HG03439 (cell line): ENCODE results near the gene CFAP141.
A peak's percentile ranks its signal among the peaks of the same experiment; 100 is the strongest.

Experiments used
- ATAC-seq: cut with Tn5 transposase; IDR thresholded peaks from one replicate; pipeline ENCODE4 v1.9.1; 2021; ENCODE audit warnings: mild to moderate bottlenecking, moderate library complexity; ENCODE audit not compliant: unreplicated experiment

Gene CFAP141

GRCh38 chr1:154171880-154172279 is 34.3 kb downstream of the CFAP141 start:
- no peak for ATAC-seq

- ATAC-seq, result no peak
Measured at GRCh38 chr1:154171223-154171583, 34.9 kb downstream of the CFAP141 start.

DNA sequence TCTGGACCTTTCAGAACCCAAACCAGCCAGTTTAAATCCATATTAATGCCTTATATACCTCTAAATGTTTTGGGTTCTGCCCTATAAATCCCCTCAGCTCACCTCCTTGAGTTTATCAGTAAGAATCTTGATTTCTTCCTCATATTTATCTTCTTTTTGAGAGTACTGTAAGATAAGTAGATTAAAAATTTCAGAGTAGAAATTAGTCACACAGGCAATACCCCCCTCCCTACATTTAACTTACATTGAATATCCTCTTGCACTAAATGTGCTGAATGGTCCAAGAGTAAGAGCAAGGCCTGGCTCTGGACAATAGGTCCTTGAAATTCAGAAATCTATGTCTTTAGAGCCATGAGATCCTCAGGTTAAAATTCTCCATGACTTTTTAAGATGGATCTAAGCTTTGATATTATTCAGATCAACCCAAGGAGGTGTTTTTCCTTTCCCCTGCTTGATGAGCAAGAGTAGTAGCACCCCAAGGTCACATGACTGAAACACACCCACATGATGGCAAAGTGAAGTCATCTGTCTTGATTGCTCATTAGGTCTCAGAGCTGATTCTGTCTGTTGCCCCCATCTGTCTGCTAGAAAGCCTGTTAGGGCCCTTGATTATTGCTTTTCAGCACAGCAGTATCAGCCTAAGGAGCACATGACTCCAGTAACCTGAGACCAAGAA is 35.4 kb downstream of the CFAP141 start:
- no peak for ATAC-seq

GRCh38 chr1:154167461-154167860 is 38.7 kb downstream of the CFAP141 start:
- ATAC-seq, result no peak

GRCh38 chr1:154166207-154166606 is 39.9 kb downstream of the CFAP141 start:
- no peak for ATAC-seq

DNA sequence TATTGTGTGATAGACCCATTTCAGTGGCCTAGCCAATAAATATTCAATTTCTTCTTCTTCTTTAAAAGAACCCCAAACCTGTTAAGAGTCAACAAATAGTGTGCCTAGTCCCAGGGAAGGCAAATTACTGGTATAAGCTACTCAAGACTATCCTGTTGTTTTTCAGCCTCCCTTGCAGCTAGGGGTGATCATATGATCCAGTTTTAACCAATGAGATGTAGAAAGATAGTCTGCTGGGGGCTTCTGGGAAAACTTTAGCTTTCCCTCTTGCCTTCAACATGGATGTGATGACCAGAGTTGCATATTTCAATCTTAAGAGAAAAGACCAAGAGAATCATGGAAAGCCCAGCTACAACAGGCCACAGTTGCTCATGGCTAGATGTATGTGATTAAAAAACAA is 46.6 kb downstream of the CFAP141 start:
- no peak for ATAC-seq

DNA sequence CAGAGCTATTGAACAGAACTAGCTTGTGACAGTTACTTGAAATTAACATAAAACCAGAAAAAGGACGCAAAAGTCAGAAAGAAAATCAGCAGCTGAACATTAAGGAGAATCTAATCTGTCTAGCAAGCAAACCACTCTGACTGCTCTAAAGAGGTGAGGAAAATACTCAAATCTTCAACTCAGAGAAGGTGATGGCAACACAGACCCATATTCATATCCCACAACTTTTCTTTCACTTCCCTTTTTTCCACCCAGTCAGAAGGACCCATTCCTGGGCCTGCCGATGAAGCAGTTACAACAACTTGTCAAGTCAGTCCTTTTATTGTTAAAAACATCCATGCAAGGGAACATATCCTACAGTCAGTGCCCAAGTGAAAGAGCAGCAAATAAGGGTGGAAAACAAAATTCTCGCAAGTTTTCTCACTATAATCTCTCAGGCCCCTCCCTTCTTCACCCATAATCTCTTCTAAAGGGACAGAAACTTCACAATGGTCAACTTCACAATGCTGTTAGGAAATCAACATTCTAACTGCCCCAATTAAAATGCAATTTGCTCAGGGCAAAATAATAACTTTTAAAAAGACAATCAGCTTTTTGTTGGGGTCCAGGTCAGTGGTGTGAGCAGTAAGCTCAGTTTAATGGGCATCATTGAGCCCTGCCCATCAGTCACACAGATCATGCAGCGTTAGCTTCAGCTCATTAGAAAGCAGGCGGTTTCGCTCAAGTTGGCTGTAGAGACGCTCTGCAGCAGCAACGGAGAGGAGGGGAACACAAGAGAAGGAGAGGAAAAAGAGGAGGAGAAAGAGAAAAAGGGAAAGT is 47.6 kb downstream of the CFAP141 start:
- ATAC-seq, result peak; percentile 44

DNA sequence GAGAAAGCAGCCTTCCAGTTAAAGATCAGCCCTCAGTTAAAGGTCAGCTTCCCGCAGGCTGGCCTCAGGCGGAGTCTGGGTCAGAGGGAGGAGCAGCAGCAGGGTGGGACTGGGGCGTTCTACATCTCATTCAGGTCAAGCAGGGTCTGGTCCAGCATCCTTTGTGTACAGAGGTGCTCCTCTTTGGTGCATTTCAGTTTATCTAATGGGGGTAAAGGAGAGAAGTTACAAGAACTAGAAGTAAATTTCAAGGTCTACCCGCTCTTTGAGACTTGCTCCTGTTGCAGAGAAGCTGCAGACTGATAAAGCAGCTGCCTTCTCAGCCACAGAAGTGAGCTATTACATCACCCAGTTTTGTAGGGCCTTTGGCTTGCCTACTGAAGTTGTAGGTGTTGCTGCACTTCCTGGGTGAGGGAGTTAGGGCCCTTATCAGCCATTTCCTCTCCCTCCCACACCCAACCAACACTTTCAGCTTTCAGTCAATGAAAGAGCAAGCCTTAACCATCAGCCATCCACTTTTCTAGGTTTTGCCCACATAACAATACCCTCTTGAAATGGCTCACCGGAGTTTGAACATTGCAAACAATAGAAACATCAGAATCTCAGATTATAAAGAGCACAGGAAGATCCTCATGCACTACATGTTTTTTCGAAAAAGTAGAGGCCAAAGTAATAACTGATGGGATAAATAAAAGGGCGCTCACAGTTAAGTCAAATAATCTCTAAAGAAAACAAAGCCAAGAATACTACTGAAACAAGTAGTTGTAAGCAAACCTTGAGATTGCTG is 48.4 kb downstream of the CFAP141 start:
- peak; percentile 57 for ATAC-seq

DNA sequence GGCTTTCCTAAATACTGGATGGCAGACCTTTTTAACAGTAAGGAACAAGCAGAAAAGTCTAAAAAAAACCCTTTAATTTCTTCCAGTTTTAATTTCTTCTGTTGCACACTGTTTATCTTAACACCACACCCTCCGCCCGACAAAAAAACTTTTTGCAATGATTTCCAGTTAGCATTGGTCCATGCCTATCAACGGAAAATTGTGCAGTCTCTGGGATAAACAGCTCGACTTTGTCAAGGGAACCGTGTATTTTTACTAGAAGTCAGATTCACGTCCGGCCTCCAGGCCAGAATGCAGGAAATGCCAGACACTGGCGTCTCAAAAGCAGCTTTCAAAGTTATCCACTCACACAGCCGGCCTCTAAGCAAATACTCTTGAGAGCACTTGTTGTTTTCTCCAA is 50.9 kb downstream of the CFAP141 start:
- ATAC-seq, result no peak

- no peak for ATAC-seq
Measured at GRCh38 chr1:154154534-154155191, 51.5 kb downstream of the CFAP141 start, which contains the start of gene NUP210L. Gene NUP210L, minus strand, starts transcription at chr1:154155073.

DNA sequence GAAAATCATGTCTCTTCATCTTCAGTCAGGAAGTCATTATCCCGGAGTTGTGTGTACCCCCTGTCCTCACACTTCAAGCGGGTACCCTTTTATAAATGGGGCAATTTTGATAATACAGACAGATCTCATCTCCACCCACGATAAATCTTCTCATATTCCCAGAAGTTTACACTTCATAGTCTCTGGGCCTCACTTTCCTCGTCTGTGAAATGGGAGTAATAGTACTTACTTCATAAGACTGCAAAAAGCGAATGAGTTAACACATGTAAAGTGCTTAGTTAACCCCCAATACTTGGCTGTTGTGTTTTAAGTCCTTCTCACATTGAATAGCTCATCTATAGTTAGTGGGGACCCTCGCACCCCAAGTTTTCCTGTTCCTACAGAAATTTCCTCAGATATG is 52.1 kb downstream of the CFAP141 start:
- no peak for ATAC-seq

DNA sequence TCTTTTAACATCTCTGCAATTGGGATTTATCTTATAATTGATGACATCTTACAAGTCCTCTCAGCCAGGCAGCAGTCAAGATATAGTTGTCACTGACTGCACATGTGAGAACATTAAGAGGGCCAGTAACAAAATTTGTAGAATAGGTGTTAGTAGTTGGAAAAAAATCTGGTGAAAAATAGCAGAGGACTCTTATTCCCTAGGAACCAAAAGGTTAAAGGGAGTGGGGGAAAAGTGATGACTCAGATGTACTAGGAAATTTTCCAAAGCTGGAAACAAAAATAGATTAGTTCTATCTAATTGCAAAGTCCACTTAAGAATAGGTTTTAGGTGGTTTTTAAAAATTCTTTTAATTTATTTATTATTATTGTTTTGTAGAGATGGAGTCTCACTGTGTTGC is 54.8 kb downstream of the CFAP141 start:
- ATAC-seq, result no peak
